M059J (cell line): ENCODE data around the gene ZNF512. TPM values are rescaled to one million over a fixed set of nuclear protein-coding genes. Genes with fewer than 3 reads are reported as not detected.
A peak's percentile ranks its signal among the peaks of the same experiment; 100 is the strongest.
"Not testable (repeated sequence)": the region's sequence is repeated elsewhere in the genome, so short reads cannot be mapped to it uniquely, and the experiment has no call there.

Experiments used
- DNase-seq: peaks from one replicate; pipeline ENCODE4 v3.0.0-alpha.2; 2012; ENCODE audit warnings: low read depth
- total RNA-seq: library from RNA; depleted of rRNA; stranded (reverse); fragments of >200 nt; shearing (Covaris generic); gene quantifications from 2 replicates; pipeline ENCODE4 v1.2.3, GENCODE V29; 2014

Gene ZNF512
- total RNA-seq, 1 experiment from 2014 or later = 23.3 TPM

- DNase-seq = peak; percentile 12
Measured at GRCh38 chr2:27583390-27583915, 611 bp downstream of the ZNF512 start.

DNA sequence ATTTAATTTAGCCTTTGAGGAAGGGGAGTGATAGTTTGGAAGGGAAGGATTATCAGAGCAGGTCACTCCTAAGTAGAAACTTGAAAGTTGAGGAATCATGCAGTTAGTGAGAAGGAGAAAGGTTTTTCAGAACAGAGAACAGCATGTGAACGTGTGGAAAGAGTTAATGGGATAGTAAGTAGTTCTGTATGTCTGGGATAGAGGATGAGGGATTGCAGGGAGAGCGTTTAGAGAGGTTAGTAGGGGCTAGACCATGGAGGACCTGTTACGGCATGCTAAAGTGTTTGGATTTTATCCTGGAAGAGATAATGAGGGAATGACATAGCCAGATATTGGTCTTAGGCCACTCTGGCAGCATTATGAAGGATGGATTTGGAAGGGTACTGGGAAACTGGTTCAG lies 1.8 kb downstream of the ZNF512 start:
- no peak for DNase-seq

- peak; percentile 43 for DNase-seq
Measured at GRCh38 chr2:27587025-27587424, 4.2 kb downstream of the ZNF512 start.

DNA sequence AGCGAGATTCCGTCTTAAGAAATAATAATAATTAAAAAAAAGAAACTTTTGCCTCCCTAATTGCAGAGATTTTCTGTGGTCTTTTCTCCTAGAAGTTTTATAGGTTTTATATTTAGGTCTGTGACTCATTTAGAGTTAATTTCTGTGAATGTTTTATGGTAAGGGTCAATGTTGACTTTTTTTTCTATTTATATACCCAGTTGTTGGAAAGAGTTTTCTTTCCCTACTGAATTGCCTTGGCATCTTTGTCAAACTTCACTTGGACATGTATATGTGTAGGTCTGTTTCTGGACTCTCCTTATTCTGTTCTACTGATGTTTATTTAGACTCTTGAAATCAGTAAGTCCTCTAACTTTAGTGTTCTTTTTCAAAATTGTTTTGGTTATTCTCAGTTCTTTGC lies 5.5 kb downstream of the ZNF512 start:
- peak; percentile 30 for DNase-seq

GRCh38 chr2:27591745-27592144 lies 8.9 kb downstream of the ZNF512 start:
- peak; percentile 12 for DNase-seq

DNA sequence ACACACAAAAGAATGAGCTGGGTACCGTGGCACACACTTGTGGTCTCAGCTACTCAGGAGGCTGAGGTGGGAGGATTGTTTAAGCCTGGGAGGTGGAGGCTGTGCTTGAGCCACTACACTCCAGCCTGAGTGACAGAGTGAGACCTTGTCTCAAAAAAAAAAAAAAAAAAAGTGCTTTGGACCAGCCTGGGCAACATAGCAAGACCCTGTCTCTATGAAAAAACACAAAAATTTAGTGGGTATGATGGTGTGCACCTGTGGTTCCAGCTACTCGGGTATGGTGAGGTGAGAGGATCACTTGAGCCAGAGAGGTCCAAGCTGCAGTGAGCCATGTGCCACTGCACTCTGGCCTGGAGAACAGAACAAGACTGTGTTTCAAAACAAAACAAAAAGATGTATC lies 10.4 kb downstream of the ZNF512 start:
- DNase-seq = no peak

DNA sequence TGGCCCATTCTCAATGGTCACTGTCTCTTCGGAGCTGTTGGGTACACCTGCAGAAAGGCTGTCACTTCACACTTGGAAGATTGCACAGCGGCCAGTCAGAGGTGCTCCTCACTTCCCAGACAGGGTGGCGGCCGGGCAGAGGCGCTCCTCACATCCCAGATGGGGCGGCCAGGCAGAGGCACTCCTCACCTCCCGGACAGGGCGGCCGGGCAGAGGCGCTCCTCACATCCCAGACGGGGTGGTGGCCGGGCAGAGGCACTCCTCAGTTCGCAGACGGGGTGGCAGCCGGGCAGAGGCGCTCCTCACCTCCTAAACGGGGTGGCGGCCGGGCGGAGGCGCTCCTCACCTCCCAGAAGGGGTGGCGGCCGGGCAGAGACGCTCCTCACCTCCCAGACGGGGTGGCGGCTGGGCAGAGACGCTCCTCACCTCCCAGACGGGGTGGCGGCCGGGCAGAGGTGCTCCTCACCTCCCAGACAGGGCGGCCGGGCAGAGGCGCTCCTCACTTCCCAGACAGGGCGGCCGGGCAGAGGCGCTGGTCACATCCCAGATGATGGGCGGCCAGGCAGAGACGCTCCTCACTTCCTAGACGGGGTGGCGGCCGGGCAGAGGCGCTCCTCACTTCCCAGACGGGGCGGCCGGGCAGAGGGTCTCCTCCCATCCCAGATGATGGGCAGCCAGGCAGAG lies 11.3 kb downstream of the ZNF512 start:
- not testable (repeated sequence) for DNase-seq

- DNase-seq = not testable (repeated sequence)
Measured at GRCh38 chr2:27595412-27595811, 12.6 kb downstream of the ZNF512 start.

DNA sequence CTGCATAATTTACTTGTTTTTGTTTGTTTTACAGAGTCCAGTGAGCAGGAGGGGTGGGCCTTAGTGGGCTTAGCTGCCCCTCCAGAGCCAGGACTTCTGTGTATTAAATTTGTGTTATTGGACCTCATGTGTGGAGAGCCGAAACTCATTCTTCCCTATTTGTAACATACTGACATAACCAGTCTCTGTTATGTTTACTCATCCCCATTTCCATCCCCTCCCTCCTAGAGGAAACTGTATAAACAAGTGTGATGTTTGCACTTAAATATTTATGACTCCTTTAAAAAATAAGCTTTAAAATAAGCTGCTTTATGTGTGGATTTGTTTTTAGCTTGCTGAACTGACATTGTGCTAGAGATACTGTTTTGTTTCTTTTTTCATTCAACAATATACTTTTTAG lies 13.8 kb downstream of the ZNF512 start:
- no peak for DNase-seq

- DNase-seq = no peak
Measured at GRCh38 chr2:27606611-27607010, 23.8 kb downstream of the ZNF512 start.

GRCh38 chr2:27613985-27614384 lies 31.1 kb downstream of the ZNF512 start:
- no peak for DNase-seq

DNA sequence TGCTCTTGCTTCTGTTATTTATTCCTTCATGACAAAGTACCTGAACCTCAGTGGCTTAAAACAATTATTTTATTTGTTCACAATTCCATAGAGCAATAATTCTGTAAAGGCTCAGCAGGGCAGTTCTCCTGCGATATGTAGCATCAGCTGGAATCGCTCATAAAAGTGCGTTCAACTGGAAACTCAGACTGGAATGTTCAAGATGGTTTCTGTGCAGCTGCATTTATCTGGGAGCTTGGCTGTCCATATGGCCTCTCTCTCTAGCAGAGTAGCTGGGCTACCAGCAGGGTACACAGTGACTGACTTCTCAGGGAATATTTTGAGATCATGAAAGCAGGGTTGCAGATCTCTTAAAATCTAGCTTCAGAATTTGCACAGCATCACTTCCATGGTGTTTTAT lies 32.5 kb downstream of the ZNF512 start:
- no peak for DNase-seq

DNA sequence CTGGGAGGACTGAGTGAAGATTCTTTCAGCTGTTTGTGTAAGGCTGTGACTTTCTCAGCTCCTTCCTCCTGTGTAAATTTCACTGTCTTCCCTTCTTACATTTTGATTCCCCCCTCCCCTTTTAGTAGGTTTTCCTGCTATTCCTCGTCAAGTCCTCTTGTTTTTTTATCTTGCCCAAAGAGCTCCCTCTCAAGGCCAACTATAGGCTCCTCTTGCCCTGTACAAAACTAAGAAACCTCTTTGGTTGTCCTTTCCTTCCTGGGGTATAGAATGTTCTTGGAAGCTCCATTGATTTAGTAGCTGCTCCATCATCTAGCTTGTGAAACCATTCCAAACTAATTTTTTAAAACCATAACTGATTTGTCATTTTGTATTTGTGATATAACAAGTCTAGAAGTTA lies 38.7 kb downstream of the ZNF512 start:
- no peak for DNase-seq

- peak; percentile 89 for DNase-seq
Measured at GRCh38 chr2:27622921-27623384, 40.1 kb downstream of the ZNF512 start.

- DNase-seq = no peak
Measured at GRCh38 chr2:27624943-27625342, 42.1 kb downstream of the ZNF512 start.

DNA sequence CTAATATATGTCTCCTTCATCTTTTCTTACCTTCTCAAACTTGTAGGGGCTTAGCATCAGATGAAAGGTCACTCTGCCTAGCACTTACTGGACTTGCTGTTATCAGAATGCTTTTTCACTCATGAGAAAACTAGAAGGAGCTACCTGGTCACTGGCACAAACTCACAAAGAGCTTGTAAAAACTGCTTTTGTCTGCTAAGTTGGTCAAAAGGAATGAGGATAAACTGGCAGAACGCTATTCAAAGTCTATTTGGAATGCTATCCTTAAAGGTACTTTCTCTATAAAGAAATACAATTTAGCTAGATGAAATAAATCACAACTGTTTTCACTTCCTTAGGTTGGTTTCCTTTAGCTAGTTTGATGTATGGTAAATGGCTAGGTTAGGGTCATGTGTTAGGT lies 43.5 kb downstream of the ZNF512 start:
- not testable (repeated sequence) for DNase-seq

DNA sequence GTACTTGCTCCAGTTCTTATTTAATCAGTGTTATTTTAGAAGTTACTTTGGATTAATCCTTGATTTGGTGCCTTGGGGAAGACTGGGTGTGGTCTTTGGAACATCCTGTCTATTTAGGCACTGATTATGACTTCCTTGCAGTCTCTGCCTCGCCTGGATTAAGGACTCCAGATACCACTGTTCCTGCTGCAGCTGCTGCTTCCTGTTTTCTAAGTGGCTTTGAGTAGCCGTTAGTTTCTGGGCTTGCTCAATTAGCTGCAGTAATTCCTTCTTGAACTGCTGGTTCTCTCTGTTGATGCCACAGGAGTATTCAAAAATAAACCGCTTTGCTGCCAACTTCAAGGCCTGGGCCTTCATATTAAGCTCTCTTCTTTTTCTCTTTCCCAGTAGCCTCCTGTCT lies 44.1 kb downstream of the ZNF512 start:
- not testable (repeated sequence) for DNase-seq

DNA sequence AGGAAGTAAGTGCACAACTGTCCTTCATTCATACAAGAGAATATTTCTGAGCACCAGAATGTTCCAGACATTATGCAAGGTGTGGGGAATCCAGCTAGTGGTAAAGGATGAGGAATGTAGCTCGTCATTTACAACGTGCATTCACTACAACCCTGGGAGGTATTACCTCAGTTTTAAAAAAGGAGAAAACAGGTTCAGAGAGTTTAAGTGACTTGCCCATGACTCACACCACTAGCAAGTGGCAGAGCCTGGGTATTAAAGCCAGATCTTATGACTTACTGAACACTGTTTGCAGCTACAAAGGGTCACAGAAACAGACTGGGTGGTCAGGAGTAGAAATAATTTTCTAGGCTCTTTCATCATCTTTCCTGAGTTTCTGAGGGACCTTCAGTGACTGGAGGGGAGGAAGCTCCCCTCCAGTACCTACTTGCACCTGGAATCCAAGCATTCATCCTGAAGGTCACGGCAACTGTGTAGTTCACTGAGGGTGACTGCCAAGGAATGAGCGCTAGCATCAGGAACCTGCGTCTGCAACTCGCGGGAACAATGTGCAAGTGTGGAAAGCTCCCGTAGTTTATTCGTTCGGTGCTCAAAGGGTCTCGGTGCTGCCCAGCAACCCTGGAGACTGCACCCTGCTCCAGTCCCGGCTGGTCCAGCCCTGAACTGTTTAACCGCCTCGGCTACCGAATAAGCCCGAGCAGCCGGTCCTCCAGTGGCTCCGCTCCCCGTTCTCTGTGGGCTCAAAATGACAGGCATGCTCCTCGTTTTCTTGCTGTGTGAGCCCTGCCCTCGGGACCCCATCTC lies 45.3 kb downstream of the ZNF512 start:
- peak; percentile 95 for DNase-seq

DNA sequence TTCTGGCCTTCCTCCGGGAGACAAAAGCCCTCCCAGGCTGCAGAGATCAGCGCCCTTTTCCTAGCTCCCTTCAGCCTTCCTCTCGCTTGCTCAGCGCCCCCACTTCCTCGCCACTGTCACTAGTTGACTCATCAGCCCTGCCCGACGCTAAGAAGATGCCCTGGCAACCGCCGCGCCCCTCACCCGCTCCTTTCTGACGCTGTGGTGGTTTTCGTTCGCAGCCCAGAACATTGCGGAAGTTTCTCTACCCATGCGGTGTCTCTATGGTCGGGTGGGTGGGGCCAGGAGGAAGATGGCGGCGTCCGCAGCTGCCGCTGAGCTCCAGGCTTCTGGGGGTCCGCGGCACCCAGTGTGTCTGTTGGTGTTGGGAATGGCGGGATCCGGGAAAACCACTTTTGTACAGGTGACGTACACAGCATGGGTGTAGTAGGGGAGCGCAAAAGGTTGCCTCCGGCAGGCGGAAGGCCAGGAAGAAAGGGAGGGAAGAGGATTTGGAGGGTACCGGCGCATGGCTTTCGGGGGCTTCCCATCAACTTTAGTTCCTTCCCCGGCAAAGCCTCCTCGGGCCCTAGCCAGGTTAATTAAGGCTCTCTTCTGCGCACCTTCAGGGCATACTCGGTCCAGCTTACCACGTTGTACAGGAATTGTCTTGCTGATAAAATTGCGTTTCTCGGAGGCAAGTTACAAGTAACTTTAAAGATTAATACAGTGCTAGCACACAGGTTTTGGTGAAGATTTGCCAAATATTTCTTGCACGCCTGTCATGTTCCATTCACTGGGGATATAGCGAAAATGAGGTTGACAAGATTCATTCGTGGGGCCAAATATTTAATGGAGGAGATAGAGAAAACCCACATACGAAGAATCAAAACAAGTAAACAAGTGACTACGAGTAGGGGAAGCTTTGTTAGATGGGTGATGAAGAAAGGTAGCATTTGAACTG lies 46.2 kb downstream of the ZNF512 start, which contains the start of the genes CCDC121 and GPN1:
Gene CCDC121, minus strand, starts transcription at position 246 of the 943 bp plus-strand sequence. CDS start 1,213 bp downstream, outside the sequence.
Gene GPN1, plus strand, starts transcription at position 284 of the 943 bp plus-strand sequence. Its CDS starts 9 bp downstream, at position 293.
- peak; percentile 96 for DNase-seq

DNA sequence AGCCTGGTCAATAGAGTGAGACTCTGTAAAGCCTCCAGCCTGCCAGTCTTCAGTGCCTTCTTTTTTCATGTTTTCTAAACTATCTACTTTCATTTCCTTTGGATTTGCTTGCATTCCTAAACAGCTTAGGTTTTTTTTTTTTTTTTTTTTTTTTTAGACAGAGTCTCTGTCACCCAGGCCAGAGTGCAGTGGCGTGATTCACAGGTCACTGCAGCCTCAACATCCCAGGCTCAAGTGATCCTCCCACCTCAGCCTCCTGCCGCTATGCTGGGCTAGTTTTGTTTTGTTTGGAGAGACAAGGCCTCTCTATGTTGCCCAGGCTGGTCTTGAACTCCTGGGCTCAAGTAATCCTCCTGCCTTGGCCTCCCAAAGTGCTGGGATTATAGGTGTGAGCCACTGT lies 47.4 kb downstream of the ZNF512 start:
- DNase-seq = not testable (repeated sequence)

GRCh38 chr2:27634291-27634690 lies 51.4 kb downstream of the ZNF512 start:
- no peak for DNase-seq
